Measurements from ENCODE around the gene STRA6.
"Not testable (repeated sequence)": the region's sequence is repeated elsewhere in the genome, so short reads cannot be mapped to it uniquely, and the experiment has no call there.

The STRA6 gene

GRCh38 chr15:74179101-74179841 is 23.3 kb downstream of the STRA6 start:
- no peak for DNase-seq (ENCODE audit: low spot score)

- no peak for DNase-seq (ENCODE audit: low spot score)
These were observed 24.1 kb downstream of the STRA6 start for GRCh38 chr15:74178326-74179100.

GRCh38 chr15:74176262-74177214 is 26.0 kb downstream of the STRA6 start:
- no peak for DNase-seq (ENCODE audit: low spot score)

DNA sequence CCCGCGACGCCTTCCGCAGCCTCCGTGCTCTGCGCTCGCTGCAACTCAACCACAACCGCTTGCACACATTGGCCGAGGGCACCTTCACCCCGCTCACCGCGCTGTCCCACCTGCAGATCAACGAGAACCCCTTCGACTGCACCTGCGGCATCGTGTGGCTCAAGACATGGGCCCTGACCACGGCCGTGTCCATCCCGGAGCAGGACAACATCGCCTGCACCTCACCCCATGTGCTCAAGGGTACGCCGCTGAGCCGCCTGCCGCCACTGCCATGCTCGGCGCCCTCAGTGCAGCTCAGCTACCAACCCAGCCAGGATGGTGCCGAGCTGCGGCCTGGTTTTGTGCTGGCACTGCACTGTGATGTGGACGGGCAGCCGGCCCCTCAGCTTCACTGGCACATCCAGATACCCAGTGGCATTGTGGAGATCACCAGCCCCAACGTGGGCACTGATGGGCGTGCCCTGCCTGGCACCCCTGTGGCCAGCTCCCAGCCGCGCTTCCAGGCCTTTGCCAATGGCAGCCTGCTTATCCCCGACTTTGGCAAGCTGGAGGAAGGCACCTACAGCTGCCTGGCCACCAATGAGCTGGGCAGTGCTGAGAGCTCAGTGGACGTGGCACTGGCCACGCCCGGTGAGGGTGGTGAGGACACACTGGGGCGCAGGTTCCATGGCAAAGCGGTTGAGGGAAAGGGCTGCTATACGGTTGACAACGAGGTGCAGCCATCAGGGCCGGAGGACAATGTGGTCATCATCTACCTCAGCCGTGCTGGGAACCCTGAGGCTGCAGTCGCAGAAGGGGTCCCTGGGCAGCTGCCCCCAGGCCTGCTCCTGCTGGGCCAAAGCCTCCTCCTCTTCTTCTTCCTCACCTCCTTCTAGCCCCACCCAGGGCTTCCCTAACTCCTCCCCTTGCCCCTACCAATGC is 27.1 kb downstream of the STRA6 start:
- DNase-seq (ENCODE audit: low spot score): no peak

DNA sequence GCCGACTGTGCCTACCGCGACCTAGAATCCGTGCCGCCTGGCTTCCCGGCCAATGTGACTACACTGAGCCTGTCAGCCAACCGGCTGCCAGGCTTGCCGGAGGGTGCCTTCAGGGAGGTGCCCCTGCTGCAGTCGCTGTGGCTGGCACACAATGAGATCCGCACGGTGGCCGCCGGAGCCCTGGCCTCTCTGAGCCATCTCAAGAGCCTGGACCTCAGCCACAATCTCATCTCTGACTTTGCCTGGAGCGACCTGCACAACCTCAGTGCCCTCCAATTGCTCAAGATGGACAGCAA is 27.7 kb downstream of the STRA6 start:
- DNase-seq (ENCODE audit: low spot score): no peak

- no peak for DNase-seq (ENCODE audit: low spot score)
These were observed 28.2 kb downstream of the STRA6 start for GRCh38 chr15:74174219-74174957.

- DNase-seq (ENCODE audit: low spot score): no peak
These were observed 29.0 kb downstream of the STRA6 start, which contains the start of gene ISLR for GRCh38 chr15:74173380-74174218. Gene ISLR, plus strand, starts transcription at chr15:74173710. Its CDS starts 1,149 bp downstream, at chr15:74174859.

DNA sequence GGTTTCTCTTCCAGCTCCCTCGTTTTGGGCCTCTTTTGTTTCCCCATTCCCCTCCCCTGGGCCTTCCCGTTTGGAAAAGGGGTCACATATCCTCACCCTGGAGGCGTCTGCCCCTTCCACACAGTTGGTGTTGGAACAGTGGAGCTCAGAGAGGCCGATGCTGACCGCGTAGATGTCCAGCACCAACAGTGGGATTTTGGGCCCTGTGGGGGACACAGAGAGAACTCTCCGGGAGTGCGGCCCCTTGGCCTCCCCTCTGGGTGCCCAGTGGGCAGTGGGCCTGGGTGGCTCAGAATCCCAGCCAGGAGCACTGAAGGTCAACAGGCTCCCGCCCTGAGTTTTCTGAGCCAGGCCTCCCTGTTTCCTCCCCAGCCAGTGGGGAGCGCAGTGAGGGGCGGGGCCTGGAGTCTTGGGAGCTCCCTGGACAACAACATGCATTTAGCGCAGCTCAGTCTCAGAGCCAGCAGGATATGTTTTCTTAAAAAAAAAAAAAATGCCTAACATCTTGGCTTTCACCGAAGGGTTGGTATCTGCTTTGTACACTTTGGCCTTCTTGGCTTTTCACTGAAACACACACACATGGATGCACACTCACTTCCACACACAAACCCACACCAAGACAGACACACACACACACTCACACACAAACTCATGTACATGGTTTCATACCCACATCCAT is 29.7 kb downstream of the STRA6 start:
- DNase-seq (ENCODE audit: low spot score): no peak

DNA sequence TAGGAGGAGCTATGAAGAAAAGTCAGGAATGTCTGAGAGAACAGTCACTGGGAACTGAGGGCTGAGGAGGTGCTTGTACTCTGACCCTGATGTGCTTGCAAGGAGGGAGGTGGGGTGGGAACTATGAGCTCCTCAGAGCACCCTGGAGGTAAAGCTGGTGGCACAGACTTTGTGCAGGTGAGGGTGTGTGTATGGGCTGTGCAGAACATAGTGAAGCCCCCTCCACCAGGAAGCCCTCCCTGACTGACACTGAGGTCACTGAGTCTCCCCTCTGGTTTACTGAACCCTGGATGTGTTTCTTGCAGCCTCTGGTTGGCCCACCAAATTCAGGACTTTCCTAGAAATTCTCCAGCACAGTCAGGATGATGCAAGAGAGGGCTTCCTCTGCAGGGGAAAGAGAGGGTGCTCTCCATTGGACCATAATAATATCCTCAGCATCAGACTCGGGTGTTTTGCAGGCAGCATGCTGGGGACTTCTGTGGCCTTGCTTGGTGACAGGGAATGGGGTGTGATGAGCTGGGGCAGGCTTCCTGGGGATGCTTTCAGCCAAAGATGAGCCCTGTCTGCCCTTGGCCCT is 30.5 kb downstream of the STRA6 start:
- DNase-seq (ENCODE audit: low spot score): no peak

- no peak for DNase-seq (ENCODE audit: low spot score)
These were observed 31.6 kb downstream of the STRA6 start for GRCh38 chr15:74170875-74171578.

- DNase-seq (ENCODE audit: low spot score): no peak
These were observed 32.3 kb downstream of the STRA6 start for GRCh38 chr15:74170071-74170844.

- no peak for DNase-seq (ENCODE audit: low spot score)
These were observed 33.9 kb downstream of the STRA6 start for GRCh38 chr15:74168711-74169126.

GRCh38 chr15:74167891-74168331 is 34.7 kb downstream of the STRA6 start:
- no peak for DNase-seq (ENCODE audit: low spot score)

- DNase-seq (ENCODE audit: low spot score): no peak
These were observed 37.1 kb downstream of the STRA6 start for GRCh38 chr15:74165461-74165860.

DNA sequence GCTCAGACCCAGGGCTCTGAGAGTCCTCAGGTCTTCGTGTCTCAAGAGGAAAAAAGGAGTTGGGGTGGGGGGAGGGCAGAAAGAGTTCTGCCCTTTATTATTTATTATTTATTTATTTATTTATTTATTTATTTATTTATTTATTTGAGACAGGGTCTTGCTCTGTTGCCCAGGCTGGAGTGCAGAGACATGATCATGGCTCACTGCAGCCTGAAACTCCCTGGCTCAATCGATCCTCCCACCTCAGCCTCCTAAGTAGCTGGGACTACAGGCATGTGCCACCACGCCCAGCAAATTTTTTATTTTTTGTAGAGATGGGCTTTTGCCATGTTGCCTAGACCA is 40.4 kb downstream of the STRA6 start:
- DNase-seq (ENCODE audit: low spot score): not testable (repeated sequence)

DNA sequence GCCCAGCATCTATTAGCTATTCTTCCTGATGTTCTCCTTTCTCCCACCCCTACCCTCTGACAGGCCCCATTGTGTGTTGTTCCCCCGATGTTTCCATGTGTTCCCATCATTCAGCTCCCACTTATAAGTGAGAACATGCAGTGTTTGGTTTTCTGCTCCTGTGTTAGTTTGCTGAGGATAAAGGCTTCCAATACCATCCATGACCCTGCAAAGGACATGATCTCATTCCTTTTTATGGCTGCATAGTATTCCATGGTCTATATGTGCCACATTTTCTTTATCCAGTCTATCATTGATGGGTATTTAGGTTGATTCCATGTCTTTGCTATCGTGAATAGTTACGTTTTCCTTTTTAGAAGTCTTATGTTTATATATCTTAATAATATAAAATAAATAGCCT is 42.2 kb downstream of the STRA6 start:
- not testable (repeated sequence) for DNase-seq (ENCODE audit: low spot score)

DNA sequence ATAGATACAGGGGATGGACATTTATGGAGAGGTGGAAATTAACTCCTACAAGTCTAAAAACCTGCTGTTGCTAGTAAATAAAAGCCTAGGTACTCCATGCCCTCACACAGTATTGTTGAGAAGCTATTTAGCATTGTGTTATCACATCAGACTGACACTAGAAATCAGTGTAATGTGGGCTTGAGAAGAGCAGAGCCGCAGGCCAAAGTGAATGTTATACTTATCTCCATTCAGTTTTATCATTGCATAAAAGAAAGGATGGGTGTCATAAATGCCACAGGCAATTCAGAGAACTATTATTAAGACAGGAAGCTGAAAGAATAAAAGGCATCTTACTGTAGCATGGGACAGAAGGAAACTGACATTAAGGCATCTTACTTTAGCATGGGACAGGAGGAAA is 42.8 kb downstream of the STRA6 start:
- no peak for DNase-seq (ENCODE audit: low spot score)
